Immature natural killer cell (primary cell): ENCODE measurements around the gene LINC00237. TPM values are rescaled to one million over a fixed set of nuclear protein-coding genes. Genes with fewer than 3 reads are reported as not detected.

Experiments used
- DNase-seq, 3 donors: peaks; one replicate each; pipeline ENCODE4 v3.0.0; 2022; ENCODE audit warnings: mixed read lengths in 1 of 3
- H3K27ac Mint-ChIP-seq, 6 donors: one replicate each; pipeline ENCODE4 v1.8.0; 2020; ENCODE audit warnings: mixed read lengths in 6 of 6, mild to moderate bottlenecking in 5 of 6, inconsistent platforms in 4 of 6, moderate library complexity in 3 of 6
- H3K27me3 Mint-ChIP-seq, 3 donors: one replicate each; pipeline ENCODE4 v1.8.0; 2020 to 2021; ENCODE audit warnings: low read depth in 3 of 3, mild to moderate bottlenecking in 3 of 3, mixed read lengths in 3 of 3, moderate library complexity in 3 of 3, inconsistent platforms in 1 of 3
- H3K36me3 Mint-ChIP-seq, 3 donors: one replicate each; pipeline ENCODE4 v1.8.0; 2020; ENCODE audit warnings: mixed read lengths in 3 of 3, inconsistent platforms in 2 of 3, mild to moderate bottlenecking in 2 of 3
- H3K4me1 Mint-ChIP-seq, 2 donors: one replicate each; pipeline ENCODE4 v1.8.0; 2020; ENCODE audit warnings: inconsistent platforms in 2 of 2, mild to moderate bottlenecking in 2 of 2, mixed read lengths in 2 of 2, moderate library complexity in 1 of 2
- H3K4me3 Mint-ChIP-seq, 5 donors: one replicate each; pipeline ENCODE4 v1.8.0; 2020; ENCODE audit warnings: mild to moderate bottlenecking in 5 of 5, mixed read lengths in 5 of 5, inconsistent platforms in 3 of 5, moderate library complexity in 3 of 5
- H3K9me3 Mint-ChIP-seq, 6 donors: one replicate each; pipeline ENCODE4 v1.8.0; 2020; ENCODE audit warnings: mild to moderate bottlenecking in 6 of 6, mixed read lengths in 6 of 6, inconsistent platforms in 4 of 6, moderate library complexity in 3 of 6
- polyA plus RNA-seq, 3 donors: library from polyadenylated mRNA; unstranded; fragments of 300-500 nt; fragmentation: Illumina TruSeq; gene quantifications; one replicate each; pipeline ENCODE4 v1.2.3, GENCODE V29; 2021

LINC00237 gene
- polyA plus RNA-seq = under 1 TPM in 1 of 3 donors, not detected in 2; 0.28 TPM

DNA sequence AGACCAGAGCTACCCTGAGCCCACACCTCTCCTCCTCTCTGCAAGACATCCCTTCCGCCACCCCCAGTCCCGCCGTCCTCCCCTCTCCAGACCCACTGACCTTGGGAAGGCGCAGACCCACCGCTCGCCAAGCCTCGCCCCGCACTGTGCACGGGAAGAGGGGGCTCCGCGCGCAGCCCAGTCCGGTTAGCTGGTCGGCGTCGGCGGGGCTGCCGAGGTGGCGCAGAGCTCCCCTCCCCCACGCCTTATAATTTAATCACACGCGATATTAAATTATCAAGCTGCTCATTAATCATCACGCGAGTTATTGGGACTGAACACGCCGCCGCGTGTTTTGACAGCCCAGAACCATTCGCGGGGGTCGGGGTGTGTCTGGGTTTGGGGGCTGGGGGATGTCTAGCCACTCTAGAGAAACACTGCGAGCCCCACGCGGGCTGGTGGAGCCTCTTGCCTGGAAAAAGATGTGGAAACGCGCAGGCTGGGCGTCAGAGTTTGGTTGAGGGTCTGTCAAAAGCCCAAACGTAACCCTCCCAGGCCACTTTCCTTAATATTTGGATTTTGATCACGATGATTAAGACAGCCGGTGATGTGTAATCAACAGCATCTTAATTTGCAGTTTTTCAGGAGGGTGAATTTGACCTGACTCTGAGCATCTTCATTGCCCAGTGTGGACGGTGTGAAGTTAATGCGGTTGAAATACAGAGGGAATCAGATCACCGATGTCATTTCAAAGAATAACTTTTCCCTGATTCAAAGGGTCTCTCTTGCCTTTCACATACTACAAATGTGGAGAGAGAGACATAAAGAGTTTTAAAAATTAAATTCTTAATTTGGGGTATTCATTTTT lies at the start of gene LINC00237:
Gene LINC00237 (minus strand): TSS at position 188 of the 847 bp plus-strand sequence.
- peaks cover 20 to 24% of the 10 kb centered on the region in 2 donors for H3K4me1 Mint-ChIP-seq
- DNase-seq = no peak
- no peaks in the 10 kb centered on the region for H3K36me3 Mint-ChIP-seq
- H3K27ac Mint-ChIP-seq = no peak within 1 kb of the TSS
- peak within 1 kb of the TSS in 1 of 5 donors; percentile 22 for H3K4me3 Mint-ChIP-seq
- peaks cover 33 to 44% (median 39%) of the 10 kb centered on the region in 3 donors for H3K27me3 Mint-ChIP-seq
- H3K9me3 Mint-ChIP-seq = peaks cover 0 to 3% (median 0%) of the 10 kb centered on the region in 6 donors

DNA sequence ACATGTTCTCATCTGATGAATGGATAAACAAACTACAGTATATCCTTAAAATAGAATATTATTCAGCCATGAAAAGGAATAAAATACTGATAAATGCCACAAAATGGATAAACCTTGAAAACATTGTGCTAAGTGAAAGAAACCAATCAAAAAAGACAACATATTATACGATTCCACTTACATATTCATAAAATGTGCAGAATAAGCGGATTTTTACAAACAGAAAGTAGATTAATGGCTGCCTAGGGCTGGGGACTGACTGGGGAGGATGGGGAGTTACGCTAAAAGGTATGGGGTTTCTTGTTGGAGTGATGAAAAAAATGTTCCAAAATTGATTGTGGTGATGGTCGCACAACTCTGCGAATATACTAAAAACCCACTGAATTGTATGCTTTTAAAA lies 49.1 kb upstream of the LINC00237 start:
- Mint-ChIP-seq H3K27me3 (no peaks in the 10 kb centered on the region), H3K4me3 (no peak overlapping the region), H3K36me3 (peaks cover 7 to 28% (median 22%) of the 10 kb centered on the region in 3 donors), H3K27ac (no peak overlapping the region), H3K9me3 (no peaks in the 10 kb centered on the region), H3K4me1 (no peaks in the 10 kb centered on the region)
- DNase-seq = no peak

DNA sequence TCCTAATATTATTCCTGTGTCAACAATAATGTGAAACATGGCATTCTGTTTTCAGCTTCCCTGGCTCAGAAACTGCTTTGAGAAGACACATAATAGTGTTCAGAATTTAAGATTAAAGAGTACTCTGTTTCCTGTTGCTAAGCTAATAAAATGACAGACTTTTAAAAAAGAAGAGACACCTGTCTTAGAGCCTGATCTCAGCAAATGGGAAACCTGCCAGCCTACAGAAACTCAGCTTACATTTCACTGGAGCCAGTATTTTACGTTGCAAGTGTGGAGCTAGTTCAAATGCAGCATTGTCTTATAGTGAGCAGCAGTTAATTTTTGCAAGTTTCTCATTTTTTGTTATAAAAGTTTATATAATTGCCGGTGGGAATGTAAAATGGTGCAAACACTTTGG lies 48.5 kb upstream of the LINC00237 start:
- DNase-seq = no peak
- Mint-ChIP-seq H3K4me1 (no peaks in the 10 kb centered on the region), H3K36me3 (peaks cover 4 to 24% (median 16%) of the 10 kb centered on the region in 3 donors)

DNA sequence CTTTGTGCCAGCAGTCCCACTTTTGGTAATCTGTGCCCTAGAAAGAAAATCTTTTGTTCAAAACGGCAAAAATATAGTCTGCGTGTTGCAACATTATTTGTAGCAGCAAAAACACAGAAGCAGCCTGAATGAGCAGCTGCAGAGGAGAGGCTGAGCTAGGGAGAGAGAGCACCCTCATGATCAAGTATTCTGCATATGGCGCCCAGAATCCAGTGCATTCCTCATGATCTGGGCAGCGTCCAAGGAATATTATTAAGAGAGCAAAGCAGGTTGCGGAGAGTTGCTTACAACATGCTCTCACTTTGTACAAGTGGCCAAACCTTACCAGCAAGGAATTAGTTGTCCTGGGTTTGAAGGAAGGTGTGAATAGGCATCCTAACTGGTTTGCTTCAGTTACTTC lies 45.6 kb upstream of the LINC00237 start:
- no peak overlapping the region for H3K27ac Mint-ChIP-seq
- H3K4me1 Mint-ChIP-seq = no peaks in the 10 kb centered on the region

More for the DNA sequence above, 48.5 kb upstream of the LINC00237 start:
- no peaks in the 10 kb centered on the region for H3K9me3 Mint-ChIP-seq
- no peak overlapping the region for H3K4me3 Mint-ChIP-seq
- H3K27ac Mint-ChIP-seq = no peak overlapping the region
- no peaks in the 10 kb centered on the region for H3K27me3 Mint-ChIP-seq

DNA sequence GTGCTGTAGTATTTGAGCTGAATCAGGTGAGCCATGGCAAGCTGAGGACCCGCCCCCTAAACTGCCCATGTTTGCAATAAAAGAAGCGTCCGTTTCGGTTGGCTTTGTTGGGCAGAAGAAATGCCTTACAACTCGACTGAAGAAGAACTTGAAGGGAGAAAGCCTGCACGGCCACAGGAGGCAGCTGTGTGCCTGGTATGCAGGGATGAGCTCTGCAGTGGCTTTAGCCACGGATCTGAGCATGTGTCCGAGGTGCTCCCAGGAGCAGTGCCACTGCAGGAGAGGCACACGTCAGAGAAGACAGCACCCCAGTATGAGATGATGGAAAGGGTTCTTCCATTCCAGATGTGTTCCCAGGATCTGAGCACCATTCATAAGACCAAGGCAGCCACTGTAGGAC lies 43.2 kb upstream of the LINC00237 start:
- Mint-ChIP-seq H3K27me3 (no peaks in the 10 kb centered on the region), H3K9me3 (no peaks in the 10 kb centered on the region), H3K4me3 (no peak overlapping the region), H3K27ac (no peak overlapping the region), H3K36me3 (peaks cover 15 to 26% (median 16%) of the 10 kb centered on the region in 3 donors), H3K4me1 (no peaks in the 10 kb centered on the region)
- DNase-seq = no peak

More for the DNA sequence above, 45.6 kb upstream of the LINC00237 start:
- H3K36me3 Mint-ChIP-seq = peaks cover 17 to 31% (median 29%) of the 10 kb centered on the region in 3 donors
- H3K4me3 Mint-ChIP-seq = no peak overlapping the region
- no peaks in the 10 kb centered on the region for H3K27me3 Mint-ChIP-seq
- DNase-seq = no peak
- H3K9me3 Mint-ChIP-seq = no peaks in the 10 kb centered on the region

DNA sequence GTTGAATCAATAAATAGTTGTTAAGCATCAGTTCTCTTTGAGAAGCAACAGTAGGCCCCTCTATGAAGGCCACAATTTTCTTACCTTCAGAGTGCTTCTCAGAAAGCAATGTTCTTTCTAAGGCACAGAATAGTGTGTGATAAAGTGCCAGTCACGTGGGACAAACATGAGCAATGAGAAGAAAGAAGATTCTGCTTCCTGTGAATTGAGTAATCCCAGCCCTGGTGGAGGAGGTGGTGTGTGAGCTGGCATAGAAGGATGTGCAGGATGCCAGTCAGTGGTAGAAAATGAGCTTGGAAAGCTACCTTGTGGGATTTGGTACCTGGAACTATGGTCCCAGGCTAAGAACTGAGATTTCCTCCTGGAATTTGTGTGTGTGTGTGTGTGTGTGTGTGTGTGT lies 41.4 kb upstream of the LINC00237 start:
- peaks cover 10 to 29% (median 15%) of the 10 kb centered on the region in 3 donors for H3K36me3 Mint-ChIP-seq
- DNase-seq = no peak
- H3K4me1 Mint-ChIP-seq = no peaks in the 10 kb centered on the region
- H3K9me3 Mint-ChIP-seq = no peaks in the 10 kb centered on the region
- H3K4me3 Mint-ChIP-seq = no peak overlapping the region
- H3K27ac Mint-ChIP-seq = no peak overlapping the region
- H3K27me3 Mint-ChIP-seq = no peaks in the 10 kb centered on the region

DNA sequence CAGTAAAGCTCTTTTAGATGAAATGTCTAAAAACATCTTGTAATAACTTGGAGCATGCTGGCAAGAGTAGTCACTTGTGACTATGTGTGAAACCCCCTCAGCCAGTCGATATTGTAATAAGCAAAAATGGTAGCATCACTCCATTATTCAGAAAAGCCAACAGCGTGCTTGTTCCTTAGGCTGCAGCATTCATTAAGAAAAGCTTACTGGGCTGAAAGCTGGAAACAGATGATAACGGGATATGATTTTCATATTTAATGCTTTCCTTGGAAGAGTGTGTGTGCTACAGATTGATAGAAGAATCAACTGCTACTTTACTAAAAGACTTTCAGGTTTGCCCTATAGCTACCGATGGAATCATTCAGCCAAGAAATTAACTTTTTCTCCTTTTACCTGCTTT lies 40.1 kb upstream of the LINC00237 start:
- no peak overlapping the region for H3K4me3 Mint-ChIP-seq
- no peak for DNase-seq
- H3K27me3 Mint-ChIP-seq = no peaks in the 10 kb centered on the region
- no peak overlapping the region for H3K27ac Mint-ChIP-seq
- peaks cover 15 to 37% (median 20%) of the 10 kb centered on the region in 3 donors for H3K36me3 Mint-ChIP-seq
- no peaks in the 10 kb centered on the region for H3K9me3 Mint-ChIP-seq
- H3K4me1 Mint-ChIP-seq = no peaks in the 10 kb centered on the region

DNA sequence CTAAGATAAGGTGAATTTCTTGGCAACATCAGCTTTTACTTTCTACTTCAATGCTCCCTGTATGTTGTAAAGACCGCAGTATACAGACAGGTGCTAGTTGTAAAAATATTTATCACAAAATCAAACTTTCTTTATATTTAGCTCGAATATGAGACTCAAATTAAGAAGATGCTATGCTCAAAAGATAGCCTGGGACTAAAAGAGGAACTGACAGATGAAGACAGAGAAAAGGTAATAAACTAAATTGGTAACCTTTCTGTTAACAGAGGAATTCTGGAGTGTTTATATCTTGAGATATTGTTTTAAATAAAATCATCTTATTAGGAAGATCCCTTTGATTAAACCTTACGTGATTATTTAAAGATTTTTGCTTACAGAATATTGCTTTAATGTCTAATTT lies 39.3 kb upstream of the LINC00237 start:
- Mint-ChIP-seq H3K27ac (no peak overlapping the region), H3K4me1 (no peaks in the 10 kb centered on the region), H3K4me3 (no peak overlapping the region), H3K27me3 (no peaks in the 10 kb centered on the region), H3K9me3 (no peaks in the 10 kb centered on the region), H3K36me3 (peaks cover 15 to 37% (median 20%) of the 10 kb centered on the region in 3 donors)
- no peak for DNase-seq

DNA sequence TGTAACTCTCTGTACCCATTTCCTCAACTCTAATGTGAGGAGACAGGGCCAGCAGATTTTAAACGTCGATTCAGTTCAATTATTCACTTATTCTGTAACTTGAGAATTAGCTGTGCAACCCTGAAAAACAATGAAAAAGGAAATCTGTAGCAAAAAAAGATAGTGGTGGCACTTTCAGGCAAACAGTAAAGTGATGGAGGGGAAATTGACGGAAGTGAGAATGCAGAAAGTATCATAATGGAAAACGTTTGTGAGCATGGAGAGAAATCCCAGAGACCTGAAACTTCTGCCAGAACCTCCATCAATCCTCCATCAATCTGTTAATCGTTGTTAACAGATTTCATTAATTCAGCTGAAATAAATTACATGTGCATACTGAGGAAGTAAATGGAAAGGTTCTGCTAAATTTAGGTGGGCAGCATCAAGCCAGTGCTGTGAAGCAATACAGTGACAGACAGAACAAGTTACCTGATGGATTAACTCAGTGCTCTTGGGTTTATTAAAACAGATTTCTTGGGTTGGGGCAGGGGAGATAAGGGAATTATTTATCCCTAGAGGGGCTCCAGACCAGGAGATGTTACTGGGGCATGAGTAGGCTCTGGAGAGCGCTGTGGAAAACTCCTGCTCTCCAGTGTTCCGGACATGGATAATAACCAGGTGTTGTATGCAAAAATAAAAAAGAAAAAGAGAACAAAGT lies 37.2 kb upstream of the LINC00237 start:
- Mint-ChIP-seq H3K9me3 (no peaks in the 10 kb centered on the region), H3K36me3 (peaks cover 17 to 43% (median 20%) of the 10 kb centered on the region in 3 donors), H3K27ac (no peak overlapping the region), H3K4me3 (no peak overlapping the region), H3K4me1 (no peaks in the 10 kb centered on the region), H3K27me3 (no peaks in the 10 kb centered on the region)
- no peak for DNase-seq

DNA sequence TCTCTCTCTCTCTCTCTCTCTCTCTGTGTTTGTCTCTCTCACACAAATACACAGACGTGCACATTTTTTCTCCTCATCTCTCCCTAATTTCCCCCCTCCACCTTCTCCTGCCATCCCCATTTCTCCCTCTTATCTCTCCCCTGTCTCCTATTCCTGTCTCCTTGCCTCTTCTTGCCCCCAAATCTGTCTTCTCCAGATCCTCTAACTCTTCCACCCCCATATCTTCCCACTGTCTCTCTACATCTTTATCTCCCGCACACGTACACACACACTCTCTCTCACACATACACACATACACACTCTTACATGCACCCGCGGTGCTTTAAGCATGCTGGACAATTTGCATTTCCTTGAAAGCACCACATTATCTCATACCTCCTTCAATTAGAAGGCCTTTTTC lies 35.7 kb upstream of the LINC00237 start:
- H3K27me3 Mint-ChIP-seq = peaks cover 0 to 2% (median 0%) of the 10 kb centered on the region in 3 donors
- no peak overlapping the region for H3K4me3 Mint-ChIP-seq
- H3K9me3 Mint-ChIP-seq = no peaks in the 10 kb centered on the region
- no peak for DNase-seq
- peaks cover 17 to 40% (median 20%) of the 10 kb centered on the region in 3 donors for H3K36me3 Mint-ChIP-seq
- no peaks in the 10 kb centered on the region for H3K4me1 Mint-ChIP-seq
- H3K27ac Mint-ChIP-seq = no peak overlapping the region

DNA sequence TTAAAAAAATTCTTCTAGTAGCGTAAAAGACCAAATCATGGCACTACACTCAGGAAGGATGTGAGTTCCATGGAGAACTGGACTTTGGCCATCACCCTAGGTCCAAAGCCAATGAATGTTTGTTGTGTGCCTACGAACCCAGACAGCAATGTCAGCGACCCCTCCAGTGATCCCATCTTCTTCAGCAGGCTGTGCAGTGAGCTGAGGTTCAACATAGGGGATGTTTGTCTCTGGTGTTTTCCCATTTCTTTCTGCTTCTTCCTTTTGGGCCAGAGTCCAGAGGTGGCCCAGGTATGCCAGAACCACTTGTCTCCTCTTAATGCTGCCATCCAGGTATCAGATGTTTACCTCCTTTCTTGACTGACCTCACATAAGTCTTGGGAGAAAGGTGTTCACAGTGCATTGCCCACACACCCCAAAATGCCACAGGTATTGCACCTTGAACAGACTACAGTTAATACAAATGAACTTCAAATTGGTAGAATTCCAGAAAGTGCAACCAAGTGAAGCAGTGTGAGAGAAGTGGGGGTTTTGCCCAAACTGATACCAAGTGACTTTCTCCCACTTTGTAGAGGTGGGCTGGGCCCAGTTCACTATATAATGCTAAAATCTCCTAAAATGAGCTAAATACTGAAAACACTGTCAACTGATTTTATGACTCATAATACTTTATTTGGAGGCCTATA lies 33.9 kb upstream of the LINC00237 start:
- DNase-seq = no peak
- Mint-ChIP-seq H3K27ac (peak overlapping the region in 1 of 6 donors; percentile 36), H3K27me3 (peaks cover 0 to 4% (median 0%) of the 10 kb centered on the region in 3 donors), H3K9me3 (no peaks in the 10 kb centered on the region), H3K36me3 (peaks cover 22 to 39% (median 23%) of the 10 kb centered on the region in 3 donors), H3K4me1 (no peaks in the 10 kb centered on the region), H3K4me3 (no peak overlapping the region)

DNA sequence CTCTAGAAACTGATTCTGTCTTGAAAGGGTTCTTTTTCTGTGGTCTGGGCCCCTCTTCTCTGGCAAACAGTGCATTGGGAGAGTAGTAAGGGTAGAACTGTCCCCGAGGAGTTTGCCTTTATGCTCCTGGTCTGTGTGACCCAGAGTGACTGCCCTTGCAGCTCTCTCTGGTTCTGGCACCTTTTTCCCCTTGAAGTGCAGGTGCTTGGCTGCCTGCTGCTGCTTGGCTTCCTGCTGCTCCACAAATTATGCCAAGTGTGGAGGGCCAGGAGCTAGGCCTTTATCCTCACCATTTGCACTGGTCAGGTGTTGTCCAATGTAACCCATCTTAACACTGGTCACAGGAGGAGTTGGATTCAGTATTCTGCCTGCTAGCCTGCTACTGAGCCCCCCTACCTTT lies 30.9 kb upstream of the LINC00237 start:
- no peak for DNase-seq
- no peak overlapping the region for H3K27ac Mint-ChIP-seq
- H3K9me3 Mint-ChIP-seq = no peaks in the 10 kb centered on the region
- H3K4me3 Mint-ChIP-seq = no peak overlapping the region
- peaks cover 30 to 46% (median 30%) of the 10 kb centered on the region in 3 donors for H3K36me3 Mint-ChIP-seq
- H3K4me1 Mint-ChIP-seq = no peaks in the 10 kb centered on the region
- peaks cover 0 to 4% (median 0%) of the 10 kb centered on the region in 3 donors for H3K27me3 Mint-ChIP-seq

DNA sequence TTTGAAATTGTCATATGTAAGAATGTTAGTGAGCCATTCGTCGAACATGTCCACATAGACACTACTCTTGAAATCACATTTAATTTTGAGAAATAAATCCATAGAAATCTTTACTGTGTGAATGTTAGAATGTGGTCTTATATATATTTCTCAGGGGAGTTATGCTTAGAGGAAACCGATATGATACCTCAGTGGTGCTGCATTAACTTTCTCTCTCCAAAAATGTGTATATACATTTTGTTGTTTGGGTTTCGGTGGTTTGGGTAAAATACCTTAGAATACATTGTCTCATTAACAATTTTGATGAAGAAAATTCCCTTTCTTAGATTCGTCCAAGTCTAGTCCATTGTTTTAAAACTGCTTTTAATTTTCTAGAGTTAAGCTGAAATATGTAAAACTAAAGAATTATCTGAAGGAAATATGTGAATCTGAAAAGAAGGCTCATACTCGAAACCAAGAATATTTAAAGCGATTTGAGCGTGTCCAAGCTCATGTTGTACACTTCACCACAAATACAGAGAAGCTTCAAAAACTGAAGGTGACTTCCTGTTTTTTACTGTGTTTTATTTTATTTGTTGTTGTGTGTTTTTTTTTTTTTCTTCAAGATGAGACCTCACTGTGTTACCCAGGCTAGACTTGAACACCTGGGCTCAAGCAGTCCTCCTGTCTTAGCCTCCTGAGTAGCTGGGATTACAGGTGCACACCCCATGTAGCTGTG lies 30.0 kb upstream of the LINC00237 start:
- Mint-ChIP-seq H3K27me3 (peaks cover 0 to 6% (median 0%) of the 10 kb centered on the region in 3 donors), H3K36me3 (peaks cover 26 to 47% (median 26%) of the 10 kb centered on the region in 3 donors), H3K9me3 (no peaks in the 10 kb centered on the region), H3K4me1 (no peaks in the 10 kb centered on the region), H3K27ac (no peak overlapping the region), H3K4me3 (no peak overlapping the region)
- no peak for DNase-seq
